GM12801 (cell line): ENCODE measurements around the gene YEATS2.

Experiments
- CTCF ChIP-seq: IDR thresholded peaks from one replicate; pipeline ENCODE4 v1.5.1; 2011; ENCODE audit warnings: control low read depth; ENCODE audit not compliant: insufficient read length; ENCODE audit errors: extremely low read depth

Gene YEATS2

GRCh38 chr3:183687705-183688104, 9.9 kb upstream of the YEATS2 start:
- TF ChIP-seq CTCF: no peak

- TF ChIP-seq CTCF: no peak
Measured at GRCh38 chr3:183688874-183689273, 8.7 kb upstream of the YEATS2 start.

GRCh38 chr3:183690402-183690995, 7.1 kb upstream of the YEATS2 start:
- TF ChIP-seq CTCF: no peak

- no peak for TF ChIP-seq CTCF
Measured at GRCh38 chr3:183692436-183692835, 5.2 kb upstream of the YEATS2 start.

- no peak for TF ChIP-seq CTCF
Measured at GRCh38 chr3:183695569-183696364, 1.8 kb upstream of the YEATS2 start.

GRCh38 chr3:183697123-183697609, 431 bp upstream of the YEATS2 start:
- TF ChIP-seq CTCF: no peak

- no peak for TF ChIP-seq CTCF
Measured at GRCh38 chr3:183698318-183698751, 738 bp downstream of the YEATS2 start.
